Eye (tissue), 1 donor: ENCODE measurements around the gene FHIT.

Experiments
- DNase-seq: peaks from one replicate; pipeline ENCODE4 v3.0.0-alpha.2; 2015

Gene FHIT

DNA sequence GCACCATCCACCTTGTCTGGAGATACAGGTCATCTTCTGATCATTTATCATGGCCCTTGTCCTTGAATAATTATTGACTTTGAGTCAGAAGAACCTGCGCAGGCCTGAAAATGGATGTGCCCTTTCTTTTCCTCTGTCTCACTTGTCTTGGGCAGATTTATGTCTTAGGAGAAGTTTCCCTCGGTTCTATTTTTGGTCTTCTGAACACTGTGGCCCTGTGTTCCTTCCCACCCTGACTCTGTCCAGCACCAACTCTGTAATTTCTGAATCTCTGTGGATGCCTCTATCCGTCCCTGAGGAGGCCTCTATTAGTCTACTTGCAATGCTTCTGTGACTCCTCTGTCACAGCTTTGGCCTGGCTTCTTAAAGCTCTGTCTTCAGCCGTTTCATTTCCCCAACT, 1520.7 kb downstream of the FHIT start:
- DNase-seq, result no peak

DNA sequence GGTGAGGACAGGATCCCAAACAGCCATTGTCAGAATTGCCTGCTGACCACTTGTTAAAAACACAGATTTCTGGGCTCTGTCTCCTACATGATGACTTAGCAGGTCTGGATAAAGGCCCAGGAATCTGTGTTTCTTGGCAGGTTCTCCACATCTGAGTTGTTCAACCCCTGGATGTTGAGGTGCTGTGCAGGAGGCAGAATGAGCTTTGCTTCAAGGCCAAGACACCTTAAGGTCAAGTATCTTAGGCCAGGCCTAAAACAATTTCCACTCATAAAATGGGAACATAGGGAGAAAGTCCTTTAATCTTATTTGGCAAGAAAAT, 1522.7 kb downstream of the FHIT start:
- no peak for DNase-seq

DNA sequence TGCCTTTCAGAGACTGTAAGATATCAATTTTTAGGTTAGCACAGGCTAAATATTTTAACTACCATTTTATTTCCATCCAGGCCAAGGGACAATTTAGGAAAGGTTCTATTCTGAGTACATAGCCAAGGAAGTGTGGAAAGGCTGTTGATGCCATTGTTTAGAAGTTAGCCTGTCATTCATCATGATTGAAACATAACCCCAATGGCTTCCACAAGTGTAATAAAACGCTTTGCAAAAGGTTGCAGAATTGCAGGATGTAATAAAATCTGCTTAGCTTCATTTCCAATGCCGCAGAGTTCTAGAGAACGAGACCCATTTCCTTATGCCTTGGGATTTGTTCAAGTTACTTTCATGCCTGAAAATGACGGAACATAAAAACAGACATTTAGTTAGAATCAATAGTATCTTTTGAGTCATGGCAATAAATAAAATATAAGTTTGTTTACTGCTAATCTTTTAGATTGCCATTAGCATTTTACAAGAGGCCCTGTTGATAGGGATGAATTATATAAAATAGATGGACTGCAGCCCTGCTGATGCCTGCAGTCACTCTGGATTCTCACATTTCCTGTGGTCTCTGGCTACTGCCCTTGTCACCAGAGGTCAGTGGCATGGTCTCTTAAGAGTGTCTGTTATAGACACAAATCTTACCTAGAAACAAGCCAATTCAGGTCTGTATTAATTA, 1523.2 kb downstream of the FHIT start:
- no peak for DNase-seq

DNA sequence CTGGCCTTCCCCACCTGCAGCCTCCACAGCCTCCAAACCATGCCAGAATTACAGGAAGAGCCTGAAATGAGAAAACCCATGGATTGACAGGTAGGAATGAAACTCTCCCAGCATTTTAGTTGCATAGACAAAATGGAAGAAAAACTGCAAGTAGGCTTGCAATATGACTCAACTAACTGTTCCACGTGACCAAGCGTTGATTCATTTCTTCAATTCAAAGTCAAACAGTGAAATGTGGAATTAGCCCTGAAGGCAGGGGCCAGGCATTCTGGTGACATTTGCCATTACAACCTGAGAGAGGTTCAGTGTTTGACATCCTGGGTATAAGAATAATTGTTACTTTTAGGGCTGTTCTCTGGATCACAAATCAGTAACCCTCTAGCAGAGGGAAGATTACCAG, 1525.0 kb downstream of the FHIT start:
- no peak for DNase-seq

DNA sequence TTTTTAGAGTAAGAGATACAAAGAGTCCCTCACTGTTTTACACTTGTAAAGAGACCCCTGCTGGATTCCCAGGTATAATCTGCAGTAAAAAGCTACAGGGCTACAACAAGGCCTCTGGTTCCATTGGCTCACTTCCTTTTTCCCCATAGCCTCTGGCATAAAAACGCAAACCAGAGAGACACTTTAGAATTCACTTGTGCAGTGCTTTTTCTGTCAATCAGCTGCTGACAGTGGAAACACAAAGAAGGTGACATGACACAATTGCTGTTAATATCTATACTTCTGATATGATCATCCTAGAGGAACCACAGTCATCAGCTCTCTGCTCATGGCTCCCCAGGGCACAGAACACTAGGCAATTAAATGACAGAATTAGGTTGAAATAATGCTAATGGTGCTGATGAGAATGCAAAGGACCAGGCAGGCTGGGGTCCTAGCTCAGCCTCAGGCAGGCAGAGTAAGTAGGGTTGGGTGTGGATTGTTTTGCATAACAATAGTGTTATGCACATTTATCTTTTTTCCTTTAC, 1533.5 kb downstream of the FHIT start:
- DNase-seq, result peak; percentile 9

DNA sequence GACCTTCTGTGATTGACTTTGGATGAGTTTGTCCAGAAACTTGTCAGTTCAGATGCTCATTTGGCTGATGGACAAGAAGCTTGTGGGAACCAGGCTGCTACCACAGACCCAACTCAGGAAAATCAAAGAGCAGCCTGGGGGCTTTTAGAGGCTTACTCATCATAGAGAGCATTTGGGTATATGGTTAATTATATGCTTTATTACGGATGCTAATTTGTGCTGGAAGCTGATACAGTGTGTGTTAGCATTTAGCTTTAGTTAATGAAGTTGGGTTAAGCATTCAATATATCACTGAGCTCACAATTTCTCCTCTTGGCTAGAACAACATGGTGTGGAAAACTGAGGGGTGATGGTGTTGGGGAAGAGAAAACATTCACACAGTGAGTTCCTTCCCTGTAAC, 1537.2 kb downstream of the FHIT start:
- no peak for DNase-seq

DNA sequence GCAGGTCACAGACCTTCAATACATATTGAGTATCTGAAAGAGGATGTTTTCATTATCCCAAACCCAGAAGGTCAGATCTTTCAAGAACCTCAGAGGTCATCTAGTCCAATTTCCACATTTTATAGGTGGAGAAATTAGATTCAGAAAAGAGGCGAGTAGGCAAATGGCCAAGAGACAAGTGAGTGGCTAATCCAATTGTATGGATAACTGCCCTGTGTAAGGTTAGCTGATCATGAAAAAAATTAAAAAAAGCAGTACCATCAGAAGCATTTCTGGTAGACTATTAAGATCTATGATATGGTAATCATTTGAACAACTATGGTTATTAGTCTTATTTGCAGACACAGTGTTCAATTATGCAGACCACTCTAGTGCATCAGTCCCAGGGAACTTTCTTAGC, 1540.7 kb downstream of the FHIT start:
- DNase-seq, result no peak

DNA sequence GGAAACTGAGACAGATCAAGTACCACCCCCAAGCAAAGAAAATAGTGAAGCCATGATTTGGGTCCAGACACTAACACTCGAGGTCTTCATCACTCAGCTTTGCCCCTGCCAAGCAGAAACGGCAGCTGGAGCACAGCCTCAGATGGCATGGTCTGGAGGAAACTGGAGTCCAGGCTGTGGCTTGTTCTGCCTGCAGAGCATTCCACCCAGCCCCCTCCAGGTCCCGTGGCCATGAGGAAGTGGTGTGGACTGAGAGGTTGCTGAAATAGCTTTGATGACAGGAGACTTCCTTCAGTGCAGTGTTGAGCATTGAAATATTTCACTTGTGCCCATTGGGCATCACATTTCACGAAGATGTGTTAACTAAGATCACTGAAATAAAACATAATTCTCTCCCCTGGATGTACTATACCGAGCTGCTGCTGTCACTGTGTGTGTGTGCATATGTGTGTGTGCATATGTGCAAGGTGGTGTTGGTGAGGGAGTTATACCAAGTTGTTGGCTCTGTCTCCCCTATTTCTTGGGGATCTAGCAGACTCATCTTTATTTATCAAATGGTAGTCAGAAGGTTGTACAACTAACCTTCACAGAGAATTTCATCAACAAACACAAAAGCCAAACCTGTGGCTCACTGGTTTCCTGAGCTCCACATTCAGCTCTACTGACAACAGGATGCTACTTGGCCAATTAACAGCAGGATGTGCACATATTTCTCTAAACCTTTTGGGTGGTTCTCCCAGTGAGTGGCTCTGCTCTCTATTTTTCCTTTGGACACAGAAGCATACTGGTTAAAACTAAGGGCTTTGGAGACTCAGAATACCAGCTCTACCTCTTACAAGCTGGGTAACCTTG, 1541.3 kb downstream of the FHIT start:
- DNase-seq, result no peak

DNA sequence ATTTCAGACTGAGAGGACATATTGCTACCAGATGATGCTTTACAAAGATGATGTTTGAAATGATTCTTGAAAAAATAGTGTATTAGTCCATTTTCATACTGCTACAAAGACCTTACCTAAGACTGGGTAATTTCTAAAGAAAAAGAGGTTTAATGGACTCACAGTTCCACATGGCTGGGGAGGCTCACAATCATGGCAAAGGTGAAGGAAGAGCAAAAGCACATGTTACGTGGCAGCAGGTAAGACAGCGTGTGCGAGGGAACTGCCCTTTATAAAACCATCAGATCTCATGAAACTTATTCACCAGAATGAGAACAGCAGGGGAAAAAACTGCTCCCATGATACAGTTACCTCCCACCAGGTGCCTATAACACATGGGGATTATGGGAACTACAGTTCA, 1543.0 kb downstream of the FHIT start:
- DNase-seq, result no peak

DNA sequence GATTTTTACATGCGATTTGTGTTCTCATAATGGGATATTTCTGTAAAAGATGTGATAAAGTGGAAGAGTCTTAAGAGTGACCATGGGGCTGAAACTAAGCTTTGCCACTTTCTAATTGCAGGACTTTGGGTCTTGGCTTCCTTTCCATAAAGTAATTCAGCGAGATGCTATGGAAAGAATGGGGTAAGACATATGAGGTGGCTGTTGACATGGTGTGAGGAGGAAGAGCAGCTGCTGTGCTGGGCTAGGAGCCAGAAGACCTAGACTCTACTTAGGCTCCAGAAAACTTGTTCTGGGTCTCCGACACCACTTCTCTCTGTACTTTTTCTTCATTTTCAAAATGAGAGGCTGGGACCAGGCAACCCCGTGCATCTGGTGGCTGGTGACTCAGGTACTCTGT, 1547.0 kb downstream of the FHIT start:
- no peak for DNase-seq

DNA sequence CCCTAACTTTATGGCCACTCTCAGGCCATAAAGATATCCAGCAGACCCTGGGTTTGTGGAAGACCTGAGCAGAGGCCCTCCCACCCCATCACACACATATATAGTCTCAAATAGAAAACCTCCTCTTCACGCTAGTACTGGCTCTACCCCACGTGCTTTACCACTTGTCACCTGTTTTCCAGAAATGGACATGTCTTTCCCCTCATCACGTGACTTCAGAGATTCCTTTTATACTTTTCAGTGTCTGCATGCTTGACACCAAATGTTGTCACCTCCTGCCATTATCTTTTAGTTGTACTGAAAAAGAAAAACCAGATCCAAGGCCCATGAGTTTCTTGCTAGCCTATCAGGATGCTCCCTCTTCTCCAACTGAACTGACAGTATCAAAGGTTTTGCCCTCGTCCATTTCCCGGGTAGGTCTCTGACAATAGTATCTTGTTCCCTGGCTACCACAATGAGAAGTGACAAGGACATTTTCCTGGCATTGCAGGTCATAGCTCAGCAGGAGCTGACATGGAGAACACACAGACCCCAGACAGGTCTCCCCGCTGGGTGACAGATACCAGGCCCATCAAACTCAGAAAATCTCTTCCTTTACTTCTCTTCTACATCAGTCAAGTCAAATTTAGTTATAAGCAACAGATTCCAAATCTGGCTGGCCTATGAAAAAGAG, 1551.5 kb downstream of the FHIT start:
- DNase-seq, result no peak
